SKM-1 (cell line): ENCODE data around the gene LRRC7.

Source experiments
- DNase-seq: peaks from one replicate; lab custom pipeline; 2025; ENCODE audit not compliant: unreplicated experiment; lab: John Stamatoyannopoulos, UW

LRRC7 gene

DNA sequence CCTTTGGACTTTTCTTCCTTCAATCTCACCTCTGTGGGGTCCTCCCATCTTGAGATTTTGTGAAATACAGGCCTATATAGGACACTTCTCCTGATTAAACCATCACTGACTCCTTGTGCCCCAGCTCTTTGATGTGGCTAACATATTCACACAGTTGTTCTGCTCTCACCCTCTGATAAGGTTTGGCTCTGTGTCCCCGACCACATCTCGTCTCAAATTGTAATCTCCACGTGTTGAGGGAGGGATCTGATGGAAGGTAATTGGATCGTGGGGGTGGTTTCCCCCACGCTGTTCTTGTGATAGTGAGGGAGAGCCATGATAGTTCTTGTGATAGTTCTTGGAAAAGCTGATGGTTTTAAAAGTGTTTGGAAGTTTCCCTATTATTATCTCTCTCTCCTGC lies 19.7 kb downstream of the LRRC7 start:
- no peak for DNase-seq

DNA sequence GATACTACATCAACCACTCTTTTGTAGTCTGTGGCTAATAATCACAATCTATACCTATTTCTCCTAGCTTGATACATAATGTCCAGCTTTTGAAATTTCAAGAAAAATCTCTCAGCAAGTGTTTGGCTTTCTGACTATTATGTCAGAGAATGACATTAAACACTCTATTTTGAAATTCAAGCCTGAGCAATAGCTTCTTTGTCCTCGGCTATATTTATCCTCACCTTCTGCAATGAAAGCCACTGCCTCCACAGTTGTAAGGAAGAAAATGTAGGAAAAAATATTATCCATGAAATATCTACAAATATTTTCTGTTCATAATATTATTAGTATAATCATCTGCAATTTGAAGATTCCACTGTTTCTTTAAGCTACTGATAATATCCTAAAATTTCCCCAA lies 22.1 kb downstream of the LRRC7 start:
- DNase-seq = no peak

DNA sequence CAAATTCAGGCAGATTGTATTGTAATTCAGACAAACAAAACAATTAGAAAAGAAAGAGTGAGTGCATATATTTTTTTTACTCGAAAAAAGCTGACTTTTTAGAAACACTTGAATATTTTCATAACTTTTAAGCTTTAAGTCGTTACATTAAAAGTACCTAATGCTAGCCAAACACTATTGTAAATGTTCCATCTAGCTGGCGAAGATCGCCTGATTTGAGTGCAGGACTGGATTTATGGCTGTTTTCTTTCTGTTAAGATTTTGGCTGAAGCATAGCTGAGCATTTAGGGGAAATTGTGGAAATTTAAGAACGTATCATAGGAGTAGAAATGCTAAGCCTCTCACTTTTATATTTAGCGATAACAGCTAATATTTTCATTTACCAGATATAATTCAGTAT lies 24.6 kb downstream of the LRRC7 start:
- DNase-seq = no peak

DNA sequence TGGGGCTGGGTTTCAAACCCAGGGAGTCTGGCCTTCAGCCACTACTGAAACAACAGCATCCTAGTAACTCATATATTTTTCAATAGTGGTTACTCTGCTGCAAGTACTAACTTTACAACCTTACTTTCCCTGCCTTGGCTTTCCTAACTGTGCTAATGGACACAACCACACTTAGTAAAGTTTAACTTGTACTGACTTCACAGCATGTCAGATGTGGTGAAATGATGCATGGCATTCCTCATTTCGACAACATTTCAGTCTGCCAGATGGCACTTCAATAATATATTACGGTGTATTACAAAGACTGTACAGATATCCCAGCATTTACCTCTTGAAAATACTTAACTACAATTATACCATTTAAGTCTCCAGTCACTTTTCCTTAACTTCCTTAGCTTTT lies 27.8 kb downstream of the LRRC7 start:
- DNase-seq = no peak

DNA sequence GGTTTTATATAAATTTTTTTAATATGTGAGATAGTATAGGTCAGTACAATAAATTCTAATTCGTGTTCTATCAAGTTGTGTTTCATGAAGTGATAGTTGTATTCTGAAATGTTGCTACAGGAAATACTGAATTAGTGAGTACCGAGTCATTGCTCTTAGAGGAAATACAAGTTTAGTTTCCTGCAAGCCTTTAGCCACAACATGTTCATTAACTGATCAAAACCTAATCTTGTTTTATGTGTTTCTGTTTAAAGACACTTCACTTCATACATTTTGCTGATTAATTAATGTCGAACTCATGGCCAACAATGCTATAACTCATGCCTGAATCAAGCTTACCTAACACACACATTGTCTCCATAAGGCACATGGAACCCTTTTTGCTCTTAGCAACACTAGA lies 43.6 kb downstream of the LRRC7 start:
- no peak for DNase-seq

DNA sequence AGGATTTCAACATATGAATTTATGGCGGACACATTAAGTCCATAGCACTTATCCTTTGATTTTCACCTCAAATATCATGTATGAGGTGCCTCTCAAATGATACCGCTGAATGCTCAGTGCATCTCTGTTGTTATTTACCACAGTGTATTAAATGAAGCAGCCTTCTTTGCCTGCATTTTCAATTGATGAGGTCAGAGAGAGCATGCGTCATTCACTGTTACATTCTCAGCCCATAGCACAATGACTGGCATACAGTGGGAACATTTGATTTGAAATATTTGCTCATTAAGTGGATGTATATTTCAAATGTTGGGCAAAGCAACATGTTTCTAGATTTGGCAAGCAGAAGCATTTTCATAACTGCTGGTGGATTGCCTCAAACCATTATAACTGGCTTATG lies 45.7 kb downstream of the LRRC7 start:
- no peak for DNase-seq

DNA sequence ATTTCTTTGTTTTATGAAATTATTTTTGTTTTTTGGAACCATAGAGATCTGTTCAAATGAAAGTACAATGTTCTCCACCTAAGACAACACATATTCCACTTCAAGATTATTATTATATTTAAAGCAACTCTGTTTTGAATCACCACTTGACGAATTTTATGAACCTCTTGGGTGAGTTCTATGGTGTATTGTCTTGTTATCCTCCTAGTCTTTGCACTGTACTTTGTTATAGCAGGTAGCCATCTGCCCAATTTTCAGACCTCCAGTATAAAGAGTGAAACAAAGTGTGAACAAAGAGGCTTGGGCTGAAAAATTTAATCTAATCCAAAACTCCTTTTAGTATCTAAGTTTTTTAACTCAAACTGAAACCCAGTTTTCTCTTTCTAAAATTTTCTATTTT lies 71.0 kb downstream of the LRRC7 start:
- no peak for DNase-seq

DNA sequence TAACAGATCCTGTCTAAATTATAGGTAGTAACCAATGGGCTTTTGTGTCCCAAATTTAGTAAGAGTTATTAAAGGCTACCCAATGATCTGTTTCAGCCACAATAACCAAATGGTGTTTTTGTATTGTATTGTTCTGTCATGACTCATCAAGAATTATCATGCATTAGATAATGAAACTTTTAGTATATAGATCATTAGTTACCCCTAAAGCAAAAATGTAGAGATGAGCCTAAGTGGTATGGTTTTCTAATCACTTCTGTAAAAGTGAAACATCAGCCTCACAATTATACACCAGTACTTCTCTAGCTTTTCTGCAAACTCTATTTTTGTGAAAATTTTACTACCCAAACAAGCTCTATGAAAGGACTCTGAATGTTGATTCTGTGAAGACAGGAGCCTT lies 71.4 kb downstream of the LRRC7 start:
- DNase-seq = no peak

DNA sequence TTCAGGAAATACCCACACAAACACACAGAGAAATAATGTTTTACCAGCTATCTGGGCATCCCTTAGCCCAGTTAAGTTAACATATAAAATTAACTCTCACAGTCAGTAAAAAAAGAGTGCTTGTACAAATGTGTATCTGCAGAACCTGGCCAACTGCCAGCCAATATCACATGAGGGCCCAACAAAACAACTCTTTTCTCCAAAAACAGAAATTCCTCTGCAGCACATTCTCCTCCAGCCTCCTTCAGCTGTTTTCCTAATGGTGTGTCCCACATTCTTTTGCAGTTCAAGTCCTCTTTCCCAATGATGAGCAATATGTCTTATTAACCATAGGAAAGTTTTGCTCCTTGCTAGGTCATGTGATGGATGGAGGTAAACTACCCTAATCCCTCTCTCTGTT lies 75.5 kb downstream of the LRRC7 start:
- DNase-seq = no peak

DNA sequence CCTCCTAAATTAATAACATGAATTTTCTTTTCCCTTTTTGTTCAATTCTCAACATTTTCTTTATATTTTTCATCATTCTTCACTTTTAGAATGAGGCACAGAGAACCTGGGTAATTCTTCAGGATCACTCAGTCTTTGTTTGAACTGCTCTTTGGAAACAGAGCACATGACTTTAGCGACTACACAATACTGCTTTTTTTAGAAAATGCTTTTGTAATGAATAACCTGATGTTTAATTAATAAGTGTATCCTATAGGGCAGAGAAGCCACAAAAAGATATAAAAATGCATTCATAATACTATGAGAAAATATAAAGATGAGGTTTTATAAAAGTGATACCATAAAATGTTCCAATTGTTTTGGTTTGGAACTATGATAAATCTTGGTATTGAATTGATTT lies 77.8 kb downstream of the LRRC7 start:
- no peak for DNase-seq

DNA sequence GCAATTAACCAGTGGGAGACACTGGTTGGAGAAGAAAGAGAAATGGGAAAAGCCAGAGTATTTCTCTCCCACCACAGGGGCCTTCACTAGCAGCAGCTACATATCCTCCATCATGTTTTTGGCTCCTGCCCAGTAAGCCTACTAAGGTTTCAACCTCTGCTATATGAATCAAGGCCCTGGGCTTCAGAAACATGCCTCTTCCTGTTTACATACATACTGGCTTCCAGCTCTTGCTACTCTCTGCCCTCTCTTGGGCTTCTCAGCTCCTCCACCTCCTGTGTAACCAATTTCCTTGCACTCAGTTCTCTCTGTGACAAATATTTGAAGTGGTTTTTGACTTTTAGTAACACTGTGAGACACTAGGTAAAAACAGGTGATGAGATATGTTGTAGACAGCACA lies 80.8 kb downstream of the LRRC7 start:
- DNase-seq = no peak

DNA sequence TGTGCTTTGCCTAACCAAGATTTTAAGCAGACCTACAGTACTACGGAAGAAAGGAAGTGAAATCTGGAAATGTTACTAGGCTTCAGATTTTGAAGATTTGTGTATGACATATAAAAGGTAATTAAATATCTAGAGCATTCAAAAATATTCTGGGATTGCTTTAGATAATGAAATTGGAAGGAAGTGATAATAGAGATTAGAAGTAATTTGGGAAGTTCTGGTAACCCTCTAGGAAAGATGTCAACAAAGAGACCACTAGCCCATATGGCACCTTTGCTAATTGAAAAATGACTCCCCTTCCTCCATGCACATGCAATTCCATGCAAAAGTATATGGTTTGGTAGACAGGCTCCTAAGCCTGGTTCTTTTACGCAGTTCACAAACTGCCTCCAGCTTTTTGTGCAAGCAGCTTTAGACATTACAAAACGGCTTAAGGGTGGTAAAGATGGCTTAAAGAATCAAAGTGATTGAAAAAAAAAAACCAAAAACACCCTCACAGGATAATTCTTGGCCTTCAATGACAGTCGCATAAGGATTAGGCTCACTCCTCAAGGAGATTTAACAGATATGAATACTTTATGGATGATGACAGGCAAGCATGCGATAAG lies 81.8 kb downstream of the LRRC7 start:
- no peak for DNase-seq

DNA sequence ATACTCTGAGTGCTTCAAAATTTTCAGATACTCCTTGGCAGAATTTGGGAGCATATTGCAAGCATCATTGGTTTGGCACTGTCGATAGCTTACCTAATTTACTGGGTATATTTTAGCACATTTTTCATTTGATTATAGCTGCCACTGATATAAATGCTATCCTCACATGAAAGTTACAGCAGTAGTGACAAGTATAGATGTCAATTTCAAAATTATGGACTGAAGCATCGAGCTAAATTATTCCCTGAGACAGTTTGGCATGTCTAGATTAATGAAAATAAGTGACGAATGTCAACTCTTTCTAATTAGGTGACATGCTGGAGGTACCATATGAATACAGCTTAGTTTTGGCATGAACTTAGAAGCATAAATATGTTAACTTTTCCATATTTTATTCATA lies 83.1 kb downstream of the LRRC7 start:
- DNase-seq = no peak

DNA sequence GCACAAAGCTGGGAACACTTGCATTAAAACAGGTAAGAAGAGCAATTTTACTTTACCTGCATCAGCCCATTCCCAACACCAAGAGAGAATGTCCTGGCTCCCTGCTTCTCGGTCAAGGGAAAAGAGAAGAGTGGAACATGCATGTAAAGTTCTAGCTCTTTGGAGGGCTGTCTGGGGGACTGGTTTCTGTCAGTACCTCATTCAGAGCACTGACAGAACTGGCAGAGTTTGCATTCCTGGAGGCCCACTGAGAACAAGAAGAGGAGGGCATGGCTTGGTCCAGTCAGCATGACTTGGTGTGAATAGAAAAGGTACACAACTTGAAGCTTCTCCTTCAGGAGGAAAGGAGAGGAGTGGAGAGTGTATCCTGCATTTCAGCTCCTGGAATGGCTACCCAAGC lies 83.9 kb downstream of the LRRC7 start:
- DNase-seq = no peak

DNA sequence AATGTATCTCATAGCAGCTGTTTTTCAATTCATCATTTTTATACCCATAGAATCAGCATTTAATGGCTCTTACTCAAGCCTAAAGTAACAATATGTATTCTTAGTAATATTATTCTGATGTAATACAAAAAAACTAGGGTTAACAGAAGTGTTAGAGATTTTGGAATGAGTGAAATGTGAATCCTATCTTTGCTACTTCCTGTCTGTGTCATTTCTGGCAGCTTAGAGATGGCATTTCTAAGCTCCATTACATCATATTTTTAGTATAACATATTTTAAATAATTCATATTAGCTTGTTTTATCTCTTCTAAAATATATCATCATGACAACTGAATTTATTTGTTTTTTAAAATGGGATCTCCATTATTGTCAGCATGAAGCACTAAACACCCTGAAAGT lies 90.2 kb downstream of the LRRC7 start:
- DNase-seq = no peak

DNA sequence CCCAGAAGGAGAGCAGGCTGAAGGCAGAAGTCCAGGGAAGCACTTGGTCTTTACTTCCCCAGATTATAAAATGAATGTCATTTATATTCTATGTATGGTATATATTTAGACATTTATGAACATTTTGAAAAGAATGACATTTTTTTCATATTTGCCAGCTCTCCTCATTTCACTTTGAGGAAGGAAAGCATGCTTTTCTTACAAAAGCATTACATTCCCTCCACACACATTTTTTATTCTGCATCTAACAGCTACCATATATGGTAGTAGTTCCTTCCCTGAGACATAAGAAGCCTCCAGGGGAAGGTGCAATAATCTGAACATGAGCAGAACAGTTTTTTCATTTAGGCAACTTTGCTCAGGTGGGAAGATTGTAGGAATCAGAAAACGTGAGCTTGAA lies 94.0 kb downstream of the LRRC7 start:
- DNase-seq = no peak

DNA sequence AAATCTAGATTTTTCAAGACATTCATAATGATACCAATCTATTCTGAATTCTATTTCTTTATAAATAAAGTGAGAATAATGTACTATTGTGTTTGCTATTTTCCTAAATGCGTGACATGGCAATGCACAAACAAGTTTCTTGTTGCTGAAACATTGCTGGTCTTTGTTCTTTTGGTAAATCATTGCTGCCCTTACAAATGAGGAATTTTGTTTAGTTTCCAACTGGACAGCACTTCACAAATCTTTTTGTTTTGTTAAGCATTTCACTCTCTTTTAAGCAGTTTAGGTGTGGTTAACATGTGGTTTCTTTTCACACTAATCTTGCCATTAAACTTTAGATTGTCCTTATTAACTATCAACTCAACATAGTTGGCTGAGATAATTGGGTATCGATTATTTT lies 94.6 kb downstream of the LRRC7 start:
- DNase-seq = no peak

DNA sequence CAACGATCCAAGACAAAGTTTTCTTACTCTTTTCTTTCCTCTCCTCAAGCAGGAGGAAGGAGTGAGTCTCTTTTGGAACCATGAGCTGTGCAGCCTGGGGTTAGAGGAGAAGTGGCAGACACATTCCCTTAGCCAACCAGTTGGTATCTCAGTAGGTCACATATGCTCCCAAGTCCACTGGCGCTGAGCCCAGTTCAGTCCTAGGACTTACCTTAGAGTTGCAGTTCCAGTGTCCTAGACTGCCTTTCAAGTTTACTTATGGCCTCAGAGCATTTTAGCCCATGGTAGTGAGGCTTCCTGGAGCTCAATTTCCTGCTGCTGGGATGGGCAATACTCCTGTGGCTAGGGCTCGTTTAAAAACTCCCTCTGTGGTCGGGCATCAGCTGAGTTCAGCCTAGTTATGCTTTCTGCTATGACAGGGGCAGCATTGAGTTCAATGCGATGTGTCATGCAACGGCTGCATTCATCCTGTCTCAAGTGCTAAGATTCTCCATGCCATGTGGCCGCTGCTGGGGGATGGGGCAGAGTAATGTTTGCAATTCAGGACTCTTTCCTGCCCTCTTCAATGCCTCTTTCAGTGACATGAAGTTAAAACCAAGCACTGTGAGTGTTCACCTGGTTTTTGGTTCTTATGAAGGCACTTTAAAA lies 103.8 kb downstream of the LRRC7 start:
- no peak for DNase-seq

DNA sequence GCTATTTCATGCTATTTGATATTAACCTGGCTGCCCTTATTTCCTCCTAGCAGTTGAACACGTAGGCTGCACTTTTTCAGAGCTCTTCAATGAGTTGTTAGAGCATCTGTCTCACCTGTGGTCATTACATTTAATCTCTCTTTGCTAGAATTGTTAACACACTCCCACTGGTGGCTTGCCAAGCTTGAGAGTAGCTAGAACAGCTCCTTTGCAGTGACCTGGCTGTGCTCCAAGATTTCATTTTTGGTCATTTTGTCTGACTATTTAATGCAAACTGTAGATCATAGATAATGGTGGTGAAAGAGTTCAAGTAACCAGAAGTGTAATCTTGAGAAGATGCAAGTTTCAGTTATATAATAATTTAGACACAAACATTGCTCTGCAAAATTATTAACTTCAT lies 105.6 kb downstream of the LRRC7 start:
- no peak for DNase-seq

DNA sequence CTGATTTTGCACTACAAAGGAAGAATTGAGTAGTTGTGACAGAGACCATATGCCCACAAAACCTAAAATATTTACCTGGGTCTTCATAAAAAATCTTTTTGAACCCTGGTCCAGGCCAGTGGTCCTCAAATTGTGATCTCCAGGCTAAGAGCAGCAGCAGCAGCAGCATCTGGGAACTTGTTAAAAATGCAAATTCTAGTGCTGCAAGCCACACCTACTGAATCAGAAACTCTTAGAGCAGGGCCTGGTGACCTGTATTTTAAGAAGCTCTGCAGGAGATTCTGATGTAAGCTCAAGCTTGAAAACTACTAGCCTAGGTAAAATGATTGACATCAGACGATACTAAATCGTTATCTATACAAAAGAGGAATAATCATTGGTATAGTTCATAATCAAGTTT lies 112.2 kb downstream of the LRRC7 start:
- no peak for DNase-seq

DNA sequence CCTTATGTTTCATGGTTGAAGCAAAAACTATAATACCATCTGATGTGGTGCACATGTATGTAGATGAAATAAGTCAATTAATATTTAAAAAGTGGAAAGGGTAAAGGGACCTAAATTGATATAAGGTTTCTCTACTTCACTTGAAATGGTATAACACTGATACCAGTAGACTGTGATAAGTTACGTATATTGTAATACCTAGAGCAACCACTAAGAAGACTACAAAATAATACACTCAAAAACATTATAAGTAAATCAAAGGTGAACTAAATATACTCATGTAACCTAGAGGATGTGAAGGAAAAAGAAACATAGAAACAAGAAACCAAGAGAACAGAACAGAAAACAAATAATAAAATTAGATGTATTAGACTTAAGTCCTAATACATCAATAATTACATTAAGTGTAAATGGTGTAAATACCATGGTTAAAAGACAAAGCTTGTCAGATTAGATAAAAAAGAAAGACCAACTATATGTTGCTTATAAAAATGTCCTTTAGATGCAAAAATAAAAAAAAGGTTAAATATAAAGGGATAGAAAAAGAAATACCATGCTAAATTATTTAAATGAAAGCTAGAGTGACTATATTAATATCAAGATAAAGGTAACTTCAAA lies 118.8 kb downstream of the LRRC7 start:
- DNase-seq = no peak

DNA sequence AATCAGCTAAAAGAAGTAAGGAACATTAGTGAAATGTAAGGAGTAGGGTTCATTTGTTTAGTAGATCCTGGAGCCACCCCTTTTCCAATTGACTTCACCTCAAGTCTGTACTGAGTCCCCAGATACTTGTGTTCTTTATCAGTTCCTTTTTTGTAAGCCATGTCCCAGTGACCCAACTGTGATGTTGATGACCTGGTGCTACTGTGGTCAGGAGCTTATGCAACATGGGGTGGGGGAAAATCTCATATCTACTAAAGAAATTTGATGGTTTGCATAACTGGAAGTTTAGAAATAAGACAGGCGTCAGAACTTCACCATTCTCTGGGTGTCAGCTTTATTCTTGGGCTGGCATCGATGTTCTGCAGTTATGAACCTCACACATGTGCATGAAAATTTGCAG lies 120.5 kb downstream of the LRRC7 start:
- DNase-seq = peak; percentile 70

DNA sequence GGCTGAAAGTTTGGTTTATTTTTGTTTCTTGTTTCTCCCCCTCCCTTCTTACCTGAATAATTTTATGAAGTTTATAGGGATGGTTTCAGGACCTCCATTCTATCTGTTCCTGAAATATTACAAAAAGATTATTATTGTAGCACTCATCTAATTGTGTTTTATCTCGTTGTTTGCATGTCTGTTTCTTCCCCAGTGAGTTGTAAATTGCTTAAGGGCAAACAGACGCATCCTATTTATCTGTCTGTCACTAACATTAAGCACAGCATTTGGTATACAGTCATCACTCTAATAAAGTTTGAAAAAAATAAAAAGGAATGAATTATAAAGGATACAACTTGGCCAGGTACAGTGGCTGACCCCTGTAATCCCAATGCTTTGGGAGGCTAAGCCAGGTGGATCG lies 123.5 kb downstream of the LRRC7 start:
- no peak for DNase-seq
